Ascending aorta (tissue), 2 donors: ENCODE data around the gene PRUNE2. TPM values are rescaled to one million over a fixed set of nuclear protein-coding genes. Genes with fewer than 3 reads are reported as not detected.

Experiments
- DNase-seq, 2 donors: peaks; one replicate each; pipeline ENCODE4 v3.0.0-alpha.2; 2019; ENCODE audit warnings: low spot score in 2 of 2
- H3K27ac ChIP-seq, 2 donors: fragments of 200-600 bp; sonication (generic); one replicate each; pipeline ENCODE4 v1.5.1; 2016 to 2017; ENCODE audit warnings: mild to moderate bottlenecking in 1 of 2
- H3K27me3 ChIP-seq: fragments of 200-600 bp; sonication (generic); one replicate; pipeline ENCODE4 v1.5.1; 2017
- H3K36me3 ChIP-seq, 2 donors: fragments of 200-600 bp; sonication (generic); one replicate each; pipeline ENCODE4 v1.5.1; 2016
- H3K4me1 ChIP-seq, 2 donors: fragments of 200-600 bp; sonication (generic); one replicate each; pipeline ENCODE4 v1.5.1; 2016 to 2017; ENCODE audit warnings: mild to moderate bottlenecking in 1 of 2
- H3K4me3 ChIP-seq, 2 donors: fragments of 200-600 bp; sonication (generic); one replicate each; pipeline ENCODE4 v1.5.1; 2016 to 2017; ENCODE audit warnings: mild to moderate bottlenecking in 1 of 2
- H3K9me3 ChIP-seq, 2 donors: fragments of 200-600 bp; sonication (generic); one replicate each; pipeline ENCODE4 v1.5.1; 2016
- intact Hi-C: fragments of 100-400 bp; cut with DNase I; formaldehyde crosslinking; loops from one replicate; pipeline ENCODE4 v1.15.1; 2023
- total RNA-seq: library from RNA; depleted of rRNA; stranded (reverse); fragments of >200 nt; gene quantifications from one replicate; pipeline ENCODE4 v1.1.0, GENCODE V29; 2016
- TF ChIP-seq, protein P1 (sequence below), 3 experiments: fragments of 200-600 bp in 2 of 3; fragments of 450-650 bp in 1 of 3; sonication (generic) in 2 of 3; IDR thresholded peaks; one replicate each; pipeline ENCODE4 v1.5.1; 2016 to 2019; ENCODE audit warnings: antibody characterized with exemption in 3 of 3, mild to moderate bottlenecking in 1 of 3, moderate library complexity in 1 of 3

PRUNE2 gene
- total RNA-seq, 1 donor from 2014 or later: 200 TPM

DNA sequence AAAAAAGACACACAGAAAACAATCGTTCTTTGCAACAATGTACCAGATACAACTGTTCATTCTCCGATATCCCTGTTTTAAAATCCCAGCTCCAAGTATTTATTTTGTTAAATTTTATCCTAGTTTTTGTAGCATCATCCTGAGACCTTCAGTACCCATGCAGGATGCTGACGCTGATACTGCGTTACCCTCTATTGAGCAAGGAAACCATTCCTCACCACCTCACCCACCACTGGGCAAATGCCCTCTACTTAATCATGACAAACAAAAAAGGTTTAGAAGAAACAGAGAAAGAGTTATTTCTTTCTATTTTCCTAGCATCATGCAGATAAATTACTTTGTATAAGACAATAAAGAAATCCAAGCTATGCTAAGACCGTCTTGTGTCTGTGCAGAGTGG lies 277.8 kb downstream of the PRUNE2 start:
- peaks cover 56 to 71% of the 10 kb centered on the region in 2 donors for H3K36me3 ChIP-seq
- intact Hi-C loops: no loop called here
- H3K4me1 ChIP-seq: no peaks in the 10 kb centered on the region
- H3K27ac ChIP-seq: no peak overlapping the region
- H3K9me3 ChIP-seq: no peaks in the 10 kb centered on the region
- H3K4me3 ChIP-seq: no peak overlapping the region
- DNase-seq: no peak
- TF ChIP-seq, protein P1, sequence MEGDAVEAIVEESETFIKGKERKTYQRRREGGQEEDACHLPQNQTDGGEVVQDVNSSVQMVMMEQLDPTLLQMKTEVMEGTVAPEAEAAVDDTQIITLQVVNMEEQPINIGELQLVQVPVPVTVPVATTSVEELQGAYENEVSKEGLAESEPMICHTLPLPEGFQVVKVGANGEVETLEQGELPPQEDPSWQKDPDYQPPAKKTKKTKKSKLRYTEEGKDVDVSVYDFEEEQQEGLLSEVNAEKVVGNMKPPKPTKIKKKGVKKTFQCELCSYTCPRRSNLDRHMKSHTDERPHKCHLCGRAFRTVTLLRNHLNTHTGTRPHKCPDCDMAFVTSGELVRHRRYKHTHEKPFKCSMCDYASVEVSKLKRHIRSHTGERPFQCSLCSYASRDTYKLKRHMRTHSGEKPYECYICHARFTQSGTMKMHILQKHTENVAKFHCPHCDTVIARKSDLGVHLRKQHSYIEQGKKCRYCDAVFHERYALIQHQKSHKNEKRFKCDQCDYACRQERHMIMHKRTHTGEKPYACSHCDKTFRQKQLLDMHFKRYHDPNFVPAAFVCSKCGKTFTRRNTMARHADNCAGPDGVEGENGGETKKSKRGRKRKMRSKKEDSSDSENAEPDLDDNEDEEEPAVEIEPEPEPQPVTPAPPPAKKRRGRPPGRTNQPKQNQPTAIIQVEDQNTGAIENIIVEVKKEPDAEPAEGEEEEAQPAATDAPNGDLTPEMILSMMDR (IDR thresholded peaks at IDR 0.05): no peak
- H3K27me3 ChIP-seq: no peaks in the 10 kb centered on the region

DNA sequence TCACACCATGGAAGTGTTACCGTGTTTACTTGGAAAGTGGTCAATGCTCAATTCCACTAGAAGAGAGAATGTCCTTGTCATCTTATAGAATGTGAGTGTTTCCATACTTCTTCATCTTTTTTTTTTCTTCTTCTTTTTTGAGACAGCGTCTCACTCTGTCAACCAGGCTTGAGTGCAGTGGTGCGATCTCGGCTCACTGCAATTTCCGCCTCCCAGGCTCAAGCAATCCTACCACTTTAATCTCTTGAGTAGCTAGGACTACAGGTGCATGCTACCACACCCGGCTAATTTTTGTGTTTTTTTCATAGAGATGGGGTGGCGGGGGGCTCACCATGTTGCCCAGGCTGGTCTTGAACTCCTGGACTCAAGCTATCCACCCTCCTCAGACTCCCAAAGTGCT lies 278.9 kb downstream of the PRUNE2 start:
- no peak overlapping the region for H3K27ac ChIP-seq
- no peak for DNase-seq
- H3K4me3 ChIP-seq: no peak overlapping the region
- H3K27me3 ChIP-seq: no peaks in the 10 kb centered on the region
- intact Hi-C loops: no loop called here
- TF ChIP-seq, protein P1 (IDR thresholded peaks at IDR 0.05): no peak
- no peaks in the 10 kb centered on the region for H3K4me1 ChIP-seq
- no peaks in the 10 kb centered on the region for H3K9me3 ChIP-seq
- peaks cover 44 to 60% of the 10 kb centered on the region in 2 donors for H3K36me3 ChIP-seq

DNA sequence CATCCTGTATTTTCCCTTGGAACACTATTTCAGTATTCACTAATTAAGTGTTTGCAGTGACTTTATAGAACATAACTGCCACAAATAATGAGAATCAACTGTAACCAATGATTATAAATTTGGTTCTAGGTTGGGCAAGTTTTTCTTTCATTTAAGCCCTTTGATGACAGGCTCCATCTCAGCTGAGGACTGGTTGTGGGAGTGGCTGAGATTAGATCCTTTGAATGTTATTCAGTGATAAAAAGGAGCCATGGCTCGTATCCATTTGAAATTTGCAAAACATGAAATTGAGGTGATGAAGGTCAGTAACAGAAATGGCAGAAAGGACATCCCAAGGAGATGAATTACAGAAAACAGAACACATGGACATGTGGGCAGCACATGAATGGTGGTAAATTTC lies 279.8 kb downstream of the PRUNE2 start:
- Histone ChIP-seq H3K27ac (no peak overlapping the region), H3K4me1 (peaks cover 0 to 2% of the 10 kb centered on the region in 2 donors), H3K9me3 (no peaks in the 10 kb centered on the region), H3K36me3 (peaks cover 36 to 51% of the 10 kb centered on the region in 2 donors), H3K27me3 (no peaks in the 10 kb centered on the region), H3K4me3 (no peak overlapping the region)
- DNase-seq: no peak
- intact Hi-C loops: no loop called here
- TF ChIP-seq, protein P1 (IDR thresholded peaks at IDR 0.05): no peak

DNA sequence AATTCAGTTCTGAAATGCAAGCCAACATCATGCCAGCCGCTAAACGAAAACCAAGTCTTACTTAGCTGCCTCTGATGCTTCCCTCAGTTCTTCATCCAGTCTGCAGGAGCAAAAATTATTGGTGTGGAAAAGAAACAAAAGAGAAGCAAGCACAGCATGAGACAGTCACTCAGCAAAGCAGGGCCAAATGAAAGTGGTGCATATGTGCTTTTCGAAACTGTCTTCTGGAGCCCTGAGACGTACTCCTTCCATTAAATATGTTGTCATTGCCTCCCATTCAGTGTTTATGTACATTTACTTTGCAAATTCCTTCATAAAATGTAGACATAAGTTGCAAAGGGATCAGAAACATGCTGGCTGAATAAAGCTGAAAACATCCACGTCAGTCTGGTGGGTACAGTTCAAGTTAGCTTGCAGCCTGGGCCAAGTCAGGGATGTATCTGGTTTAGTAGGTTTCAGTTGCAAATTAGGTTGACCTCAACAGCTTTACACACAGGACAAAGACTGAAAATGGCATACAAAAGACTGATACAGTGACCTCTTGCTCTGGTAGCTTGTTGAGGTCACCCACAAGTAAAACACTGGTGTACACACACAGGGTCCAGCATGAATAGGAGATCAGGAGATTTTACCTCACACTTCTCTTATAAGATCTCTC lies 281.4 kb downstream of the PRUNE2 start:
- TF ChIP-seq, protein P1 (IDR thresholded peaks at IDR 0.05): no peak
- peaks cover 26 to 36% of the 10 kb centered on the region in 2 donors for H3K36me3 ChIP-seq
- H3K4me1 ChIP-seq: peaks cover 4 to 12% of the 10 kb centered on the region in 2 donors
- intact Hi-C loops: no loop called here
- no peak overlapping the region for H3K27ac ChIP-seq
- no peaks in the 10 kb centered on the region for H3K9me3 ChIP-seq
- no peak overlapping the region for H3K4me3 ChIP-seq
- no peak for DNase-seq
- no peaks in the 10 kb centered on the region for H3K27me3 ChIP-seq

DNA sequence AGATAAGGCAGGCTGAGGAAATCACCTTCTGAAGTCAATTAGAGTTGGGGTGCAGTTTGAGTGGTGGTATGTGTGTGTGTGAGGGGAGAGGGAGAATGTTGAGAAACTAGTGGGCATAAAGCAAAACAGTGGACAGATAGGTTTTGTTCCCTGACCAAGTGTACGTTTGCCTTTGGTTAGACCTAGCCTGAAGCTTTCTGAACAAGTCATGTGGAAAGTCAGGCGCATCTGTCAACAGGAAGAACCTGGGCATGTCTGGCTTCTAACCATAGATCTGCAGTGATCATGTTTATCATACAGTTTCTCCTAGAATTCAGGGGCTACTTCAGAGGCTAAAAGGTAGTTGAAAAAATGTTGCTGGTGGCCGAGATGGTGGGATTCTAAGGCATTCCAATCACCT lies 284.9 kb downstream of the PRUNE2 start:
- no peak overlapping the region for H3K27ac ChIP-seq
- peaks cover 4 to 25% of the 10 kb centered on the region in 2 donors for H3K4me1 ChIP-seq
- intact Hi-C loops: no loop called here
- H3K4me3 ChIP-seq: no peak overlapping the region
- TF ChIP-seq, protein P1 (IDR thresholded peaks at IDR 0.05): no peak
- H3K36me3 ChIP-seq: peaks cover 10 to 15% of the 10 kb centered on the region in 2 donors
- no peaks in the 10 kb centered on the region for H3K9me3 ChIP-seq
- no peaks in the 10 kb centered on the region for H3K27me3 ChIP-seq
- DNase-seq: no peak
